B cell (primary cell): Measurements from ENCODE around the gene HGFAC. TPM values are rescaled to one million over a fixed set of nuclear protein-coding genes. Genes with fewer than 3 reads are reported as not detected.

ENCODE experiments used
- ATAC-seq: fragments of 200-7000 bp; cut with Tn5 transposase; one replicate; pipeline ENCODE4 v1.10.0; 2021; ENCODE audit warnings: low read depth, mild to moderate bottlenecking, moderate number of reproducible peaks, moderate library complexity
- CTCF ChIA-PET: fragments of 350-600 bp; sonication (Branson Sonifier 250); formaldehyde crosslinking; loops from one replicate; lab custom pipeline; 2021; ENCODE audit warnings: antibody characterized with exemption, inconsistent platforms; lab: Charles Lee
- POLR2A ChIA-PET: fragments of 350-600 bp; sonication (Branson Sonifier 250); formaldehyde crosslinking; loops from one replicate; lab custom pipeline; 2021; ENCODE audit warnings: antibody characterized with exemption; lab: Charles Lee
- DNase-seq: peaks from one replicate; pipeline ENCODE4 v3.0.0; 2013
- H2AFZ ChIP-seq: 2 replicates; pipeline ENCODE4 v1.6.1; 2012; ENCODE audit warnings: mild to moderate bottlenecking, low read depth, low read length; ENCODE audit not compliant: insufficient read depth, poor library complexity, severe bottlenecking
- H3K27ac ChIP-seq, 2 donors: 1 replicate in 1 of 2; 2 replicates in 1 of 2; pipeline ENCODE4 v1.5.1; 2012 to 2013; ENCODE audit warnings: low read length in 2 of 2, mild to moderate bottlenecking in 2 of 2, moderate library complexity in 1 of 2
- H3K27me3 ChIP-seq, 4 experiments: fragments of 200-600 bp in 1 of 4; sonication (generic) in 1 of 4; replicated peaks in 1 of 4; 1 replicate in 2 of 4; 2 replicates in 2 of 4; pipeline versions ENCODE4 v1.6.1 to v1.7.0; 2013 to 2016; ENCODE audit warnings: low read length in 3 of 4, mild to moderate bottlenecking in 2 of 4, mixed read lengths in 1 of 4, moderate library complexity in 1 of 4; ENCODE audit not compliant: insufficient read depth in 4 of 4, control insufficient read depth in 3 of 4; ENCODE audit errors: control extremely low read depth in 1 of 4
- H3K36me3 ChIP-seq, 2 experiments: replicated peaks in 1 of 2; 1 replicate in 1 of 2; 2 replicates in 1 of 2; pipeline versions ENCODE4 v1.6.1 to v1.7.1; 2013; ENCODE audit warnings: low read length in 1 of 2; ENCODE audit not compliant: insufficient read depth in 2 of 2, control insufficient read depth in 1 of 2; ENCODE audit errors: control extremely low read depth in 1 of 2, extremely low read depth in 1 of 2
- H3K4me1 ChIP-seq, 2 donors: fragments of 200-600 bp in 1 of 2; sonication (generic) in 1 of 2; 1 replicate in 1 of 2; 2 replicates in 1 of 2; pipeline versions ENCODE4 v1.5.1 to v1.6.1; 2013 to 2017; ENCODE audit warnings: low read length in 2 of 2; ENCODE audit not compliant: control insufficient read depth in 2 of 2, insufficient read depth in 2 of 2
- H3K4me2 ChIP-seq: replicated peaks from 2 replicates; pipeline ENCODE3; 2012; ENCODE audit warnings: mild to moderate bottlenecking, low read depth, low read length; ENCODE audit not compliant: poor library complexity, severe bottlenecking
- H3K4me3 ChIP-seq, 5 experiments: fragments of 200-600 bp in 1 of 5; sonication (generic) in 1 of 5; 1 replicate in 3 of 5; 2 replicates in 2 of 5; pipeline versions ENCODE4 v1.5.1 to v1.7.0; 2011 to 2016; ENCODE audit warnings: low read length in 4 of 5, mild to moderate bottlenecking in 4 of 5, low read depth in 2 of 5, control low read depth in 1 of 5, moderate library complexity in 1 of 5; ENCODE audit not compliant: insufficient read depth in 1 of 5; ENCODE audit errors: control extremely low read depth in 1 of 5, extremely low read depth in 1 of 5
- H3K79me2 ChIP-seq: fragments of 200-600 bp; sonication (generic); one replicate; pipeline ENCODE4 v1.6.0; 2016; ENCODE audit warnings: low read length; ENCODE audit not compliant: control insufficient read depth, insufficient read depth
- H3K9ac ChIP-seq: fragments of 200-600 bp; sonication (generic); 2 replicates; pipeline ENCODE4 v1.6.1; 2017; ENCODE audit warnings: mild to moderate bottlenecking, low read length, moderate library complexity
- H3K9me3 ChIP-seq, 3 donors: one replicate each; pipeline versions ENCODE4 v1.6.1 to v1.7.1; 2013; ENCODE audit warnings: low read length in 2 of 3; ENCODE audit not compliant: control insufficient read depth in 2 of 3, insufficient read depth in 1 of 3; ENCODE audit errors: control extremely low read depth in 1 of 3
- H4K20me1 ChIP-seq: 2 replicates; pipeline ENCODE4 v1.6.0; 2012; ENCODE audit warnings: mild to moderate bottlenecking, low read length; ENCODE audit not compliant: insufficient read depth, control insufficient read depth, poor library complexity, severe bottlenecking
- H3K27ac Mint-ChIP-seq: one replicate; pipeline ENCODE4 v1.8.0; 2021; ENCODE audit warnings: mixed read lengths
- H3K27me3 Mint-ChIP-seq: one replicate; pipeline ENCODE4 v1.8.0; 2021; ENCODE audit warnings: mixed read lengths
- H3K4me1 Mint-ChIP-seq: one replicate; pipeline ENCODE4 v1.8.0; 2021; ENCODE audit warnings: mixed read lengths
- H3K4me3 Mint-ChIP-seq: one replicate; pipeline ENCODE4 v1.8.0; 2021; ENCODE audit warnings: mixed read lengths
- H3K9me3 Mint-ChIP-seq: one replicate; pipeline ENCODE4 v1.8.0; 2022; ENCODE audit warnings: mixed read lengths; ENCODE audit not compliant: insufficient read depth
- CTCF ChIP-seq: fragments of 200-600 bp; IDR thresholded peaks from one replicate; pipeline ENCODE4 v1.8.0; 2022; ENCODE audit warnings: antibody characterized with exemption, mild to moderate bottlenecking
- EZH2 ChIP-seq: IDR thresholded peaks from 2 replicates; pipeline ENCODE4 v1.6.1; 2012; ENCODE audit warnings: borderline replicate concordance, low read depth, mild to moderate bottlenecking, moderate library complexity, low read length; ENCODE audit not compliant: insufficient read depth, poor library complexity, severe bottlenecking
- WGBS: methylation state at CpG from one replicate; pipeline ENCODE4 v1.1.5; 2013; ENCODE audit warnings: missing lambda C conversion rate; ENCODE audit not compliant: insufficient coverage; 5-methylcytosine and 5-hydroxymethylcytosine counted together
- intact Hi-C: fragments of 100-400 bp; cut with micrococcal nuclease; formaldehyde crosslinking; loops from one replicate; pipeline ENCODE4 v1.10.0; 2022
- polyA plus RNA-seq: library from polyadenylated mRNA; depleted of rRNA; stranded (reverse); fragments of >200 nt; gene quantifications from 2 replicates; pipeline ENCODE4 v1.2.3, GENCODE V29; 2012
- total RNA-seq, 2 donors: library from RNA; stranded (reverse); fragments of 120-200 nt in 1 of 2; gene quantifications; 1 replicate in 1 of 2; 2 replicates in 1 of 2; pipeline versions ENCODE4 v1.2.3 to v1.2.4, GENCODE V29; 2013 to 2022

The HGFAC gene
- total and polyA plus RNA-seq, 2 donors (not counting 1 experiment from before 2014, with no cell fraction given), result not detected

- Mint-ChIP-seq H3K27me3 (peaks cover 14% of the 10 kb centered on the region), H3K27ac (no peak overlapping the region), H3K4me3 (no peak overlapping the region), H3K9me3 (no peaks in the 10 kb centered on the region), H3K4me1 (no peaks in the 10 kb centered on the region)
- no peak overlapping the region for H3K4me3 ChIP-seq
- H3K4me2 ChIP-seq, result no peak overlapping the region
- no peak overlapping the region for H3K27ac ChIP-seq
- TF ChIP-seq CTCF (no peak), EZH2 (no peak)
- H4K20me1 ChIP-seq, result no peaks in the 10 kb centered on the region
- peaks cover 0 to 24% (median 5%) of the 10 kb centered on the region in 4 experiments for H3K27me3 ChIP-seq
- ChIA-PET CTCF (no interaction called here), POLR2A (interaction anchor here (0.6 kb wide), 1 partner anchor 18 kb away, joined by 3 read pairs; no protein-coding TSS in a partner anchor)
- peaks cover 0 to 17% (median 0%) of the 10 kb centered on the region in 3 donors for H3K9me3 ChIP-seq
- DNase-seq, result no peak
- no peak overlapping the region for H2AFZ ChIP-seq
- H3K36me3 ChIP-seq, result no peaks in the 10 kb centered on the region
- no peak overlapping the region for H3K9ac ChIP-seq
- intact Hi-C loops, result no loop called here
- WGBS, result 98% methylated on average over 10 of the region's 10 CpGs
- ATAC-seq, result no peak
- H3K4me1 ChIP-seq, result peaks cover 0 to 5% of the 10 kb centered on the region in 2 donors
- no peaks in the 10 kb centered on the region for H3K79me2 ChIP-seq
Observed at GRCh38 chr4:3468154-3468553, 26.4 kb downstream of the HGFAC start.

GRCh38 chr4:3468804-3469203 lies 27.0 kb downstream of the HGFAC start:
- Histone ChIP-seq H3K79me2 (no peaks in the 10 kb centered on the region), H3K4me3 (no peak overlapping the region), H3K9ac (no peak overlapping the region), H3K27ac (no peak overlapping the region), H3K9me3 (peaks cover 0 to 14% (median 0%) of the 10 kb centered on the region in 3 donors), H3K4me1 (peaks cover 0 to under 1% of the 10 kb centered on the region in 2 donors), H4K20me1 (no peaks in the 10 kb centered on the region), H3K36me3 (no peaks in the 10 kb centered on the region), H3K27me3 (peaks cover 0 to 20% (median 3%) of the 10 kb centered on the region in 4 experiments), H3K4me2 (no peak overlapping the region), H2AFZ (no peak overlapping the region)
- Mint-ChIP-seq H3K9me3 (no peaks in the 10 kb centered on the region), H3K4me3 (no peak overlapping the region), H3K27ac (no peak overlapping the region), H3K27me3 (peaks cover 14% of the 10 kb centered on the region), H3K4me1 (no peaks in the 10 kb centered on the region)
- ATAC-seq (no peak), DNase-seq (no peak)
- POLR2A ChIA-PET, result interaction anchor here (0.6 kb wide), 1 partner anchor 18 kb away, joined by 3 read pairs; no protein-coding TSS in a partner anchor
- intact Hi-C loops, result no loop called here
- CTCF ChIA-PET, result no interaction called here
- 98% methylated on average over 11 of the region's 11 CpGs for WGBS
- no peak for TF ChIP-seq CTCF
- TF ChIP-seq EZH2, result no peak
